Measurements from ENCODE around the gene ZFP3.
"Not testable (repeated sequence)": the region's sequence is repeated elsewhere in the genome, so short reads cannot be mapped to it uniquely, and the experiment has no call there.

The ZFP3 gene

DNA sequence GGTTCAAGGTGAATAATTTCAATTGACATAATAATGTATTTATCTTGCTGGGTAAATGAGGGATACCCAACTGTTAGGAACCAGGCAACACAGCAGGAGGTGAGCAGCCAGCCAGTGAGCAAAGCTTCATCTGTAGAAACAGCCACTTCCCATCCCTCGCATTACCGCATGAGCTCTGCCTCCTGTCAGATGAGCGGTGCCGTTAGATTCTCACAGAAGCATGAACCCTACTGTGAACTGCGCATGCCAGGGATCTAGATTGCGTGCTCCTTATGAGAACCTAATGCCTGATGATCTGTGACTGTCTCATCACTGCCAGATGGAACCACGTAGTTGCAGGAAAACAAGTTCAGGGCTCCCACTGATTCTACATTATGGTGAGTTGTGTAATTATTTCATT, 46.6 kb downstream of the ZFP3 start:
- DNase-seq (ENCODE audit: low read depth) = not testable (repeated sequence)

DNA sequence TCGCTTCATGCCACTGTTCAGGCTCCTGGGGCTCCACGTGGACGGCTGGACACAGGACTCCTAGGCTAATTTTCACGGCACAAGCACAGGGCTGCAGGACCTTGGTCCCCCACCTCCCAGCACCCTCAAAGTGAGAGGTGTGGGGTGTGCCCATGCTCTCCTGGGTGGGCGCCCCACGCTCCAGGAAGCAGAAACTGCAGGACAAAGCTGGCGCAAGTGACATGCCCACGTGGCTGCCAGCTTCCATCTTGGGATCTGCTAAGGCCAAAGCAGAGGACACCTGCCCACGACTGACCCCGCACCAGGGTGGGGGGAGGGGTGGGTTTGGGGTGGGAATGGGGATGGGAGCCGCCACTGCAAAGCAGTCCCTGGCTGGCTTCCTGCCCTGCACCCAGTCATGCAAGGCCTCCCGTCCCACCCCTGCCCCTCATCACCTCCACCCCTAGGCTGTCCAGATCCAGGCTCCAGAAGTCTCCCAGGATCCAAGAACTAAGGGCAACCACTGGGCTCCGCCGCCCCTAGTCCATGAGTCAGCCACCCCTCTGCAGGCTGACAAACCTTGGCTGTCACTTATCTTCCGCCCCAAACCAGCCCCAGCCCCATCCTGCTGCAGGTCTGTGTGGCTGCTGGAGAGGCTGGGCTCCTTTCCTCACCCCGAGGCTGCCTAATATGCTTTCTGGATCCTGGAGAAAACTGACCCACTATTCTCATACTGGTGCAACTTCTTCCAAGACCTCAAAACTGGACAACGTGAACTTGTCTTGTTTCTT, 48.6 kb downstream of the ZFP3 start:
- no peak for DNase-seq (ENCODE audit: low read depth)

DNA sequence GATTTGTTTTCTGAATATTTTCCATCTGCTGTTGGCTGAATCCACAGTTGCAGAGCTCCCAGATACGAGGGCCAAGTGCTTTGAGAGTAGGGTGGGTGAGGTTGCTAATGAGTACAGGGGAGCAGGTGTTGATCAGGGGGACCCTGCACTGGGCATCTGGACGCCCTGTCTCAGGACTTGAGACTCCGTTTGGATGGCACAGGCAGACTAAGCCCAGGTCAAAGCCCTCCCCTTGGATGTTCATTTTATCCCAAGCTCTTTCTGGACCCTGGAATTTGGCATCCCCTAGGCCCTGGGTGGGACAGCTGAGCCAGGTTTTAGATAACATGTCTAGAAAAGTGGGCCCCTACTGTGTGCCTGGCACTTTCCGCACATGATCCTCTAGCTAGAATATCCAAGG, 49.6 kb downstream of the ZFP3 start:
- DNase-seq (ENCODE audit: low read depth) = no peak

DNA sequence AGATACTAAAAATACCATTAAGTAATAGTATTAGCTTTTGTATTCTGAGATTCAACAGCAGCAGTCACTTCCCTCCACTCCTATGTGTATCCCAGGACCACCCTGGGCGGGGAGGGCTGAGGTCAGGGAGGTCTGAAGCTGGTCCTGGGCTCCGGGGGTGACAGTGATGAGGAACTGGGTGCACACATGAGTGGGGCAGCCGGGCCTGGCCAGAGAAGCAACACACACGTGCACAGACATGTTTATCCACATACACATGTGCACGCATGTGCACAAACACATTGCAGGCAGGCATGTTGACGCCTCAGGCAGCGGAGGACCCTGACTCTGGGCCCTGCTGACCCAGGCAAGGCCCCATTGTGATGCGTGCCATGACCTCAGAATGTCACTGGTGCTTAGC, 50.1 kb downstream of the ZFP3 start:
- not testable (repeated sequence) for DNase-seq (ENCODE audit: low read depth)

DNA sequence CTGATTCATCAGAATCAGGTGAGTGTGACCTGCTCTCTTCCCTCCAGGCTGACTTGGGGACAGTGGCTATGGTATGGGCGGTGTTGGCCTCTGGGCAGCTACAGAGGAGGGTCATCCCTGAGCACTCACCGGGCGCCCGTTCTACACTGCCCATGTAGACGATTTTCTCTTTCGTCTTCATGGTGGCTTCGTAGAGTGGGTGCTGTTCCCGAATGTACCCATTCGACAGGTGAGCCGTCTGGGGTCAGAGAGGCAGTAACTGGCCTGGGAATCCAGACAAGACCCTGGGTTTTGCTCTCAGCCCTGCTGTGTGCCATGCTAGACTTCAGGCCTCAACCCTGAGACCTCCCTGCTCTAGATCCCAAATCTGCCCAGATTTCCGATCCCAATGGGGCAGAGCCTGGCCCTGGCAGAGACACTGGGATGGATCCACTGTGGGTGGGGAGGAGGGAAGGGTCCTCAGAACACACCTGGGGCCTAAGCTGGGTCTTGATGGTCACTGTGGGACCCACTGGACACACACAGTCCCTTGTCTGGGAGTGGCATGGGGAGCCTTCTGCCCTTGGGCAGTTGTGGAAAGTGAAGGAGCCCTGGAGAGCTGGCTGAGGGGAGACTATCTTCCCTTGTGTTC, 50.8 kb downstream of the ZFP3 start:
- no peak for DNase-seq (ENCODE audit: low read depth)

DNA sequence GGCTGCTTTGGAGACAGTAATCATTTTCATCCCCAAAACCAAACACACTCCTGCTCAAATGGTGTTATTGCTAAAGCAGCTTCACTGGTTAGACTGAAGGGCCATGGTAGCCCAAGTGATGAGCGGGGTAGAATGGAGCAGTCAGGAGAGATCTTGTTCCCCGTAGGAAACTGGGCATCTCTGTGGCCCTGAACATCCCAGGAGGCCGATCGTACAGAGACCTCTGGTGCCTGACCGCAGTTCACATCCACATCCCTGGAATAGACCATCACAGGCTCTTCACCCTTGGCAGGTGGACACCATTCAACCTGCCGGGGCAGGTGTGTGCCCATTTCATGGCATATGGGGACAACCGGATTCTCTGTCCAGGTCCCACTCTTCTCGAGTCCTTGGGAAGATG, 51.5 kb downstream of the ZFP3 start:
- DNase-seq (ENCODE audit: low read depth) = not testable (repeated sequence)

DNA sequence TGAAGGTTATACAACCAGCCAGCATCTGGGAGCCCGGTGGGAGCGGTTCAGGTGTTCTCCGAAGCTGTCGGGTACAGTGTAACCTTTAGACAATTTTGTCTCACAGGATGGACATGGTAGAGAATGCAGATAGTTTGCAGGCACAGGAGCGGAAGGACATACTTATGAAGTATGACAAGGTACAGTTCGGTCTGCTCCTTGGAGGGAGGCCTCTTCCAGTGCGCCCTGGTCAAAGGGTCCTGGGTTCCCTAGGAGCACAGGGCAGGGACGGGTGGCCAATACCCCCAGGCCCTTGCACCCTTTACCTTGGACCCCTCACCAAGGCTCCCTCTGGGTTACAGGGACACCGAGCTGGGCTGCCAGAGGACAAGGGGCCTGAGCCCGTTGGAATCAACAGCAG, 52.0 kb downstream of the ZFP3 start:
- not testable (repeated sequence) for DNase-seq (ENCODE audit: low read depth)

DNA sequence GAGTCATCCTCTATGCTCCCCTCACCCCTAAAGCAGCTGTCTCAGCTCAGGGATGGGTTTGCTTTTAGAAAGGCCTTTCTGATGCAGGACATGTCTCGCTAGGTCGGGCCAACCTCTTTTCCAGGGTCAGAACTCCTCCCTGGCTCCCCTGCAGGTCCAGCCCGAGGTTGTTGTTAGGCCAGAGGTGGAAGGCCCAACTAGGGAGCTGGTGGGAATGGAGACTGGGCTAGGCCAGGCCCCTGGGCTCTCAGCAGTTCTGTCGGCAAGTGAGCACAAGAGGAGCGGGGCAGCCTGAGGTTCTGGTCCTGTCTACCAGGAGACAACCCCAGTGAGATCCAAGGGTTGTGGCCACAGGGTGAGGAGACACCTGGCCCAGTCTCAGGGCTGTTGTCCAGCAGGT, 52.4 kb downstream of the ZFP3 start:
- not testable (repeated sequence) for DNase-seq (ENCODE audit: low read depth)

DNA sequence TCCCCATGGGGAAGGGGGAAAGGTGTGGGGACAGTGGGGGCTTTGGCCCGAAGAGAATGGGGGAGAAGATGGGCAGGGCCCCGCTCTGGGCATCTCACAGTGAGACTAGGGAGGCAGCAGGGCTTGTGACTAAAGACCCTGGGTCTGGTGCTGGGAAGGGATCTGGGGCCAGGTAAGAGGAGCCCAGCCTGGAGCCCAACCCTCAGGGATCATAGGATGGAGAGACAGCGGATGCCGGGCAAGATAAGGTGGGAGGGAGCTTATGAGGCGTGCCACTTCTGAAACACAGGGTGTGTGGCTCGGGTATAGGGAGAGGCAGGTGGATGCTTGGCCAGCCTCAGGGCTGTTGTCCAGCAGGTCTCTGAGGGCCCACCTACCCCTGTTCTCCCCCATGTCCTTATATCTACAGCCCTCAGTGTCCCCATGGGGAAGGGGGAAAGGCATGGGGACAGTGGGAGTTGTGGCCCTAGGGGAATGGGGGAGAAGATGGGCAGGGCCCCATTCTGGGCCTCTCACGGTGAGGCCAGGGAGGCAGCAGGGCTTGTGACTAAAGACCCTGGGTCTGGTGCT, 53.0 kb downstream of the ZFP3 start:
- no peak for DNase-seq (ENCODE audit: low read depth)

DNA sequence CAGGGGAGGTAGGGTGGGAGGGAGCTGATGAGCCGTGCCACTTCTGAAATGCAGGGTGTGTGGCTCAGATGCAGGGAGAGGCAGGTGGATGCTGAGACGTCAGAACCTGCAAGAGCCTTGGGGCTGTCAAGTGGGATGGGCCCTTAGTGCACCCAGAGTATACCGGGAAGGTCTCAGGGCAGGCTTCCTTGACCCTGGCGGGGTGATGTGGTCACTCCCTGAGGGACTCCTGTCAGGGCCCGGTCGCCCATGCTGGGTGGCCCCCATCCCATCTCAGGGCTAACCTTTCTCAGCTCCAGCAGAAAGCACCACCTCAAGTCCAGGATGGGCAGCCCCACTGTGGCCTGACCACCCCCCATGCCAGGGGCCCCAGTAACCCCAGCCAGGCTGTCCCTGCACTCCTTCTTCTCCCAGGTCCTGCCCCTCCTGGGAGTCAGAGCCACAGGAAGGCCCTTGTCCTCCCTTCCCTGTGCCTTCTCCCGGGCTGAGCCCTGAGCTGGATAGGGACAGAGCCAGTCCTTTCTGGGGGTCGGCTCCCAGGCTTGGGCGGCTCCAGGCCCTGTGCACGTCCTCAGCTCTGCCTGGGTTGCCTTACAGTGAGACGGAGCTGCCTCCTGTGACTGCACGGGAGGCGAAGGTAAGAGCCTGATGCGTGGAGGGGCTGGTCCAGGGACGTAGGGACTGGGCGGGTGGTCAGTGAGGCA, 53.7 kb downstream of the ZFP3 start:
- not testable (repeated sequence) for DNase-seq (ENCODE audit: low read depth)

DNA sequence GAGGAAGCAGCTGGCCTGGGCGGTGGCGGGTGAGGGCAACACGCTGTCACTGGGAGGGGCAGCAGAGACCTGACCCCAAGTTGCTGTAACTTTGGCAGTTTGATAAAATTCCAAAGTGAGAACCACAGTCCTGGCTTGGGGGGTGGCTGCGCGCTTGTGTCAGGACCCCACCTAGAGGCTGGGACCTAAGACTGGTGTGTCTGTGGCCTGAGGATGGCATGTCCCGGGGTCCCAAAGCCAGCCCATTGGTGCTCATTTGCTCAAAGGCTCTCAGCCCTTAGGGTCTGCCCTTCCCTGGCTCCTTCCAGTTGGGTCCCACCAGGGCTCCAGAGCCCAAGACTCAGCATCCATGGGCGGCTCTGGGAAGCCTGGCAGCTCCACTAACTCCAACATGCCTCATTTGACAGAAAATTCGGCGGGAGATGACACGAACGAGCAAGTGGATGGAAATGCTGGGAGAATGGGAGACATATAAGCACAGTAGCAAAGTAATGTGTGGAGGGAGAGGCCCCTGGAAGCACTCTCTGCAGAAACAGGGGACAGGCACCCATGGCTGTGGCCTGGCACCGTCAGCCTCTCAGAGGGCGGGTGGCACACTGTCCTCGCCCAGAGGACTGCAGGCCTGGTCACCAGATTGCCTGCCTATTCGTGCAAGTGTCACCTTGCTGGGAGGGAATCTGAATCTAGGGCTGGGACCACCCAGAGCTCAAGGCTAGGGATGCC, 54.4 kb downstream of the ZFP3 start:
- not testable (repeated sequence) for DNase-seq (ENCODE audit: low read depth)

DNA sequence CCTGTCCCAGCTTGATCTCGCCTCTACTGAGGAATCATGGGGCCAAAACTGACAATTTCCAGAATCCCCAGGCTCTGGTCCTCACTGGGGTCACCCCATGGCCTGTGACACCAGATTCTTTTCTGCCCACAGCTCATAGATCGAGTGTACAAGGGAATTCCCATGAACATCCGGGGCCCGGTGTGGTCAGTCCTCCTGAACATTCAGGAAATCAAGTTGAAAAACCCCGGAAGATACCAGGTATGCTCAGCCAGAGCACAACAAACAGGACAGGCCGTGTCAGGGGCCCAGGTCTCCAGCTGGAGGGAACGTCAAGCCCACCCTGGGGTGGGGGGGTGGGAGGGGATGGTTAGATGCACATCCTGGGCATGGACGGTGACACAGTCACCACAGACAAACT, 55.0 kb downstream of the ZFP3 start:
- no peak for DNase-seq (ENCODE audit: low read depth)

DNA sequence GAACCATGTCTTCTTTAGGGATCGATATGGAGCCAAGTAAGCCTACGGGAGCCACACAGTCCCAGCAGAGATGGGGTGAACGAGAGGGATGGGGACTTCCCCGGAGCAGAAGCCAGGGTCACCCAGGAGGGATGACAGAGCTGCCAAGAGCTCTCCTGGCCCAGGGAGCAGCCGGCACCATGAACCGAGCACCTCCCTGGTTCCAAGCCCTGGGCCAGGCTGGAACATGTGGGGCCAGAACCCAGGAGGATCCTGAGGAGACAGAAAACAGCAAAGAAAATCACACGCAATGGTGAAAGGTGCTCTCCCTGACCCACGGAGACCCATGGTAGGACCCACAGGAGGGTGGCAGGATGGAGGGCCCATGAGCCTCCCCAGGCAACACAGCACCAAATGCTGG, 55.7 kb downstream of the ZFP3 start:
- DNase-seq (ENCODE audit: low read depth) = not testable (repeated sequence)

DNA sequence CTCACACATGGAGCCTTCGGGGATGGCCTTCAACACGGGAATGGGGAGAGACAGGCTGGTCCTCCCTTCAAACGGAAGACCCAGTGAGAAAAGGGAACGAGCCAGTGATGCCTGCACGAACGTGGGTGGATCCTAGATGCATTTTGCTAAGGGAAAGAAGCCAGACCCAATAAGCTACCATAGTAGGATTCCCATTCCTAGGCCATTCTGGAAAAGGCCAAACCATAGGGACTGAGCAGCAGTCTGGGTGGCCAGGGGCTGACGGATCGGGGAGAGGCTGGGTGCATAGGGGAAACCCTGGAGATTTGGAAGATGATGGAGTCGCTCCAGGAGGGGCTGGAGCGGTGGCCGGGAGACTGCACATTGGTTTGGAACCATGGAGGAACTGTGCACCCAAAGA, 56.3 kb downstream of the ZFP3 start:
- not testable (repeated sequence) for DNase-seq (ENCODE audit: low read depth)

DNA sequence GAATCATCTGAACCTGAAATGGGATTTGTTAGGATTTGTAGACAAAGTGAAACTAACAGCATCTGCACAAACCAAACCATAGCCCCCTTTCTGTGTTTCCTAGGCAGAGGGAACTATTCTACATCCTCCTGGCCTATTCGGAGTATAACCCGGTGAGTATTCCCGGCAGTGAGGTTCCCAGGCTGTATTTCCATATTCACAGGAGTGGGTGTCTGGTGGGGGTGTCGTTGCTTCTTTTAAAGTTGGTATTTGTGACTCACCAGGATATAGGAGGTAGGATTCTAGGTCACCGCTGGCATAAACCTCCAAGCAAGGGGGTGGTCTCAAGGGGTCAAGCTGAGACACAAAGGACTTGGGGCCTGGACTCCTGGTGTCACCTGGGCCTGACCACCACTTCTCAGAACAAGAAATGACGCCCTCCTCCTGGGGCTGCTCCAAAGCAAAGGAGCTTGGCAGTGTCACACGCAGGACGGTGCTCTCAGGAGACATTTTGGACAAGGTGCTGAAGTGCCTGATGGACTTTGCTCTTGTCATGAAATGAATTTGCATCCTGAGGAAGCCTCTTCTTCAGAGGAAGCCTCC, 57.0 kb downstream of the ZFP3 start:
- not testable (repeated sequence) for DNase-seq (ENCODE audit: low read depth)

DNA sequence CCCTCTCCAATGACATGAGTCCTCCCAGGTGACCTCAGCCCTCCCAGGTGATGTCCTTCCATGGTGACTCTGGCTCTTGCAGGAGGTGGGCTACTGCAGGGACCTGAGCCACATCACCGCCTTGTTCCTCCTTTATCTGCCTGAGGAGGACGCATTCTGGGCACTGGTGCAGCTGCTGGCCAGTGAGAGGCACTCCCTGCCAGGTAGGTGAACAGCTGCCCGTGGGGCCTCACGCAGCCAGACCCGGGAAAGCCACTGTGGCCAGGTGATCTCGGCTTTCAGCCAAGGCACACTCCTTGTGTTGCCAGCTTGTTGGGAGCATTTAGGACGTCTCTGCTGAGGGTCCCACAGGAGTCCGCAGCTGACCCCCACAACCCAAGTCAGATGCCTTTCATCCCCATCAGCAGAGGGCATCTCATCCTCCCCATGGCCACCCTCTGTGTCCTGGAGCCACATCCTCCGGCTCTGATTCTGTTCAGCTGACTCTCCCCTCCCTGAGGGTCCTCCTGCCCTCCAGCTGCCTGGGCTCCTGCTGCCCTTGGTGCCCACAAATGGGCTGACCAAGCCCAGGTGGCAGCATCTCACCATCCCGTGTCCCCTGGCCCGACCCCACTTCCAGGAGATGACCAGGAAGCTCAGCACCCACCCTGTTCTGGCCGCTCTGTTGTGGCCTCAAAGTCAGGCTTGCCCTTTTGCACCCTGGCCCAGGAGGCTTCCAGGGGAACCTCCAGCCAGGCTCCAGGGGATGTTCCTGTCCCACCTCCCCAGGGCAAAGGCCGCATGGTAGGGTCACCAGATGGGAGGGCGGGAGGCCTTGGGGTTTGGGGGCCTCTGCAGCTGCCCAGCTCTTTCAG, 57.7 kb downstream of the ZFP3 start:
- no peak for DNase-seq (ENCODE audit: low read depth)

DNA sequence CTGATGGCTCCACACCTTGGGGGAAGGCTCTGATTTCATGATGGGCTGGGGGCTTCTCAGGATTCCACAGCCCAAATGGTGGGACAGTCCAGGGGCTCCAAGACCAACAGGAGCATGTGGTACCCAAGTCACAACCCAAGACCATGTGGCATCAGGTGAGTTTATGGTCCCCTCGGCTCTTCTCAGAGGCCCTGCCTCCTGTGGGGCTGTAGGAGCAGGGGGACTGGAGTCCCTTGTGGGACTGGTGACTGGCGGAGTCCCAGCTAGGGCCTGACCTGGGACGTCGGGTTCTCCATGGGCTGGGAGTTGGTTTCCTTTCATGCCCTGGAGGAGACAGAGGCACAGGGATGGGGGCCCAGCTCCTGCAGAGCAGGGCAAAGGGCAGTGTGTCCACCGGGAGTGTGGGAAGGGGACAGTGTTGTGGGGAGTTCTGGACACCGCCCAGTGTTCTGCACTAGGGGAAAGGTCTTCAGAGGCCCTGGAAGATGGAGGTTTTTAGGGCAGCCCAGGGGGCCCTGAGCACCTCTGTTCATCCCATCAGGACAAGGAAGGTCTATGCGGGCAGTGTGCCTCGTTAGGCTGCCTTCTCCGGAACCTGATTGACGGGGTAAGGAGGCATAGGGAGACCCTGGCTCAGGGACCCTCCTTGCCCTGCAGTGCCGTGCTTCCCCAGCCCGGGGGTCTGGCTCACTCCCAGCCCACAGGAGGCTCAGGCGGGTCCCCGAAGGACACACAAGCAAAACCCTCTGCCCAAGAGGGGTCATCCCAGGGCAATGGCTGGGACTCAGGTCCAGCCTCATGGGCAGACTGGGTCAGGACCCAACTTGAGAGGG, 58.5 kb downstream of the ZFP3 start:
- not testable (repeated sequence) for DNase-seq (ENCODE audit: low read depth)

DNA sequence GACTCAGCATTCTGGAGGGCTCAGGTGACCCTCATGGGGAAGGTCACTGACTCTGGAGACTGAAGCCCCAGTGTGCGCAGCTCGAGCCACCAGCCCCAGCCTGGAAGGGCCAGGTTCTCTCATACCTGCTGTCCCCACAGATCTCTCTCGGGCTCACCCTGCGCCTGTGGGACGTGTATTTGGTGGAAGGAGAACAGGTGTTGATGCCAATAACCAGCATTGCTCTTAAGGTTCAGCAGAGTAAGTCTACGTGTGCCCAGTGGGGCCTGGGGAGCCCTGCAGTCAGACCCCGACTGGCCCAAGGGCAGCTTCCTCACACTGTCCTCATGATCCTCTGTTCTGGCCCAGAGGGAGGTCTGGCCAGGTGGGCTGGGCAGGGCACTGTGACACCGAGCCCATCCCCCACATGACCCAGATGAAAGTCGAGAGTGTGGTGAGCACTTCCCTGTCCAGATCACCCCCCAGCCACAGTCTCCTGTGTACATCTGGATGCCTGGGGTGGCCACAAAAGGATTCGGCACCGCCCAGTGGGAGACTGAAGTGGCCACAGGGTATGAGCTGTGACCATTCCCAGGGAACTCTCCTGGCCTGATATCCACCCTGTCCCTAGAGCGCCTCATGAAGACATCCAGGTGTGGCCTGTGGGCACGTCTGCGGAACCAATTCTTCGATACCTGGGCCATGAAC, 59.4 kb downstream of the ZFP3 start:
- DNase-seq (ENCODE audit: low read depth) = not testable (repeated sequence)

DNA sequence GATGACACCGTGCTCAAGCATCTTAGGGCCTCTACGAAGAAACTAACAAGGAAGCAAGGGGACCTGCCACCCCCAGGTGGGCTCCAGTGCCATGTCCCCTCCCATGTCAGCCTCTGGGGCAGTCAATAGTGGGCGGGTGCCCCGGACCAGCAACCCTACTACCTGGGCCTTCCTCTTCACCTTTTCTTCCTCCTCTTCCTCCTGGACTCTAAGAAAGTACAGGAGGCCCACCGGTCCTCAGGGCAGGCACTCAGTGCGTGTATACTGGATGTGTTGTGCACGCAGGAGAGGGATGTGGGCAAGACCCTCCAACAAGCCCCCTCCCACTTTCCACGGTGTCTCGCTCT, 59.9 kb downstream of the ZFP3 start:
- not testable (repeated sequence) for DNase-seq (ENCODE audit: low read depth)
